ENCODE measurements around the gene TP53I11.

- TF ChIP-seq CTCF (IDR thresholded peaks at IDR 0.05; ENCODE audit: insufficient read depth, low read depth, low read length) (no peak), EZH2 (IDR thresholded peaks at IDR 0.05; ENCODE audit: insufficient read depth, low read length) (no peak)
These were observed 35.7 kb downstream of the TP53I11 start for GRCh38 chr11:44915004-44915403.

Data from astrocyte (in vitro differentiated cells and primary cell).